GM18858 (cell line): ENCODE data around the gene ELAVL3.
"Not testable (repeated sequence)": the region's sequence is repeated elsewhere in the genome, so short reads cannot be mapped to it uniquely, and the experiment has no call there.

Source experiments
- ATAC-seq: cut with Tn5 transposase; IDR thresholded peaks from one replicate; pipeline ENCODE4 v1.9.1; 2021; ENCODE audit not compliant: unreplicated experiment

Gene ELAVL3

DNA sequence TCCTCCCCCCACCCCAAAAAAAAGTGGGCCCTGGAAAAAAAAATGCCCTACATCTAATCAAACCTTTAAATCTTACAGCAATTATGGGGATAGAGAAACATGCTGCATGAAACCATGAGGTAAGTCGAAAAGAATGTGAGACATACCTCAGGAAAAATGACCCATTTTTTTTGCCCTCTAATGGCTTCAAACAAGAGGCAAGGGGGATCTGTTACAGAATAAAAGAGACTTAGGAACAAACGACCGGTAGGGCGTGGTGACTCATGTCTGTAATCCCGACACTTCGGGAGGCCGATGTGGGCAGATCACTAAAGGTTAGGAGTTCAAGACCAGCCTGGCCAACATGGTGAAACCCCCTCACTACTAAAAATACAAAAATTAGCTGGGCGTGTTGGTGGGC is 70.2 kb downstream of the ELAVL3 start:
- no peak for ATAC-seq

DNA sequence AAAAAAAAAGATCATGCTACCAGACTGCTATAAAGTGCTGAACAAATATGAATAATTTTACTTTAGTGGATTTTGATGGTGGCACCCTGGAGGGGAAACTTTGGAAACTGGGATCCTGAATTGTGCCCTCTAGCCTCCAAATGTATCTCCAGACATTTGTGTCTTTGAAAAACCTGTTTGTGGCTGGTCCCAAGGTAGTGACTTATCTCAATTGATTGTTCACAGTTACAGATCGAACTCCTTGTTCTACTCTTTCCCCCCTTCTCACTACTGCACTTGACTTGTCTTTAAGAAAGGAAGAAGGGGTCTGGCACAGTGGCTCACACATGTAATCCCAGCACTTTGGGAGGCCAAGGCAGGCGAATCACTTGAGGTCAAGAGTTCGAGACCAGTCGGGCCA is 72.3 kb downstream of the ELAVL3 start:
- no peak for ATAC-seq

DNA sequence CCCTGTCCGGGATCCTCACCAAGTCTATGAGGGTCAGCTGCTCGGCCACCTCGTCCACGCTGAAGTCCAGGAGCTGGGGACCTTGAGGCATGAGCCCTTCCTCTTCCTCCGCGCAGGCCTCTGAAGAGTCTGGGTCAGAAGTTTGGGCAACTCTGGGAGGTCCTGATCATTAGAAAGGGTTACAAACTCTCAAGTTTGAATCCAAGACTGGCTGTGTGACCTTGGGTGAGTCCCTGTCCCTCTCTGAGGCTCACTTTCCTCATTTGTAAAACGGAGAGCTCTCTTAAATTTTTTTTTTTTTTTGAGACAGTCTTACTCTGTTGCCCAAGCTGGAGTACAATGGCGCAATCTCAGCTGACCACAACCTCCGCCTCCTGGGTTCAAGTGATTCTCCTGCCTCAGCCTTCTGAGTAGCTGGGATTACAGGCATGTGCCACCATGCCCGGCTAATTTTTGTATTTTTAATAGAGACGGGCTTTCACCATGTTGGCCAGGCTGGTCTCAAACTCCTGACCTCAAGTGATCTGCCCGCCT is 74.1 kb downstream of the ELAVL3 start:
- not testable (repeated sequence) for ATAC-seq

DNA sequence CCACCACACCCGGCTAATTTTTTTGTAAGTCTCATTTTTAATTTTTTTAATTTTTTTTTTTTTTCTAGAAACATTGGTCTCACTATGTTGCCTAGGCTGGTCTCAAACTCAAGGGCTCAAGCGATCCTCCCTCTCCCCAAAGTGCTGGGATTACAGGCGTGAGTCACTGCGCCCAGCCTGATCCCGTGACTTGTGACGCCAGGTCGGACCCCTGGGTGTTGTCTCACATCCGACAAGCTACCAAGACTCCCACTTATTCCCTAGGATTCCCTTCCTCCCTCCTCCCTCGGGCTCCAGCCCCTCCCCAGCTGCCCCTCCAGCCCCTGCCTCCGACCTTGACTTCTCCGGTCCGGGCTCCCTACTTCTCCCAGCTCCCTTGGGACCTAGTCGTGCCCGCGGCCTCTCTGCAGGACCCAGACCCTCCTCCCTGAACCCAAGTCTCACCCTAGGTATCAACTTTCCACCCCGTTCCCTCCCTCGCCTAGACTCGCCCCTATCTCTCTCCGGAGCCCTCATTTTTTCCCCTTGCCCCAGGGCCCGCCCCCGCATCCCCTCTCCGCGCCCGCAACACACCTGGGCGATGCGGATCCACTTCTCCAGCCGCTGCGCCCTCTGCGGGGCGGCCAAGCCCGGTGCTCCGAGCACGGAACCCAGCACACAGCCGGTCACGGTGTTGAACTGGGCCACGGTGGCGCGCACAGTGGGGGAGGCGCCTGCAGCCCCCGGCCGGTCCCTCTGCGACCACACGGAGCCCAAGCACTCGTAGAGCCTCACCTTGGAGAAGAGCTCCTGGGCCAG is 74.8 kb downstream of the ELAVL3 start:
- ATAC-seq: no peak

DNA sequence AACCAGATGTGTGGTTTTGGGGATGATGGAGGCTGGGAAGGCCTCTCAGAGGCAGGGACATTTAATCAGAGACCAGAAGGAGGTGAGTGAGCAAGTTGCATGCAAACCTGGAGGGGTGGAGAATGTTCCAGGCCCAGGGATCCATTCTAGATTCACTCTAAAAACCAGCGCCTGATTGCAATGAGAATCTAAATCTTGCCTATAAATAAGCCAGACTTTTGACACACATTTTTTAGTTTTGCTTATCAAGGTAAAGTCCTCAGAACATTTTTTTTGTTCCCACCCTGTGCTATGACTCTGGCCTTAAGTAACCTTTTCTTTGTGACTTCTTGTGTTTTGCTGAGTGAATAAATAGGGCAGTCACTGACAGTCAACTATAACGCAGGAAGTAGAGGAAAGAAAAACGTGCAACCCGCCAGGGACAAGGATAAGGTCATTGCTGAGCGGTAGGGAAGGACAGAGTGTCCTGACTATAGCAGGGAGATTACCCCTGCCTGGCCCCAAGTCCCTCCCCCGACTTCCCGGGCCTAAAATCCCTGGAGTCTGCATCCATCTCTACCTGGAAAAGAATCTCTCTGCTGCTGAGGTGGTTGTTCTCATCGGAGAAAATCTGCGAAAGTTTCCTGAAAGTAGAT is 76.1 kb downstream of the ELAVL3 start:
- no peak for ATAC-seq

DNA sequence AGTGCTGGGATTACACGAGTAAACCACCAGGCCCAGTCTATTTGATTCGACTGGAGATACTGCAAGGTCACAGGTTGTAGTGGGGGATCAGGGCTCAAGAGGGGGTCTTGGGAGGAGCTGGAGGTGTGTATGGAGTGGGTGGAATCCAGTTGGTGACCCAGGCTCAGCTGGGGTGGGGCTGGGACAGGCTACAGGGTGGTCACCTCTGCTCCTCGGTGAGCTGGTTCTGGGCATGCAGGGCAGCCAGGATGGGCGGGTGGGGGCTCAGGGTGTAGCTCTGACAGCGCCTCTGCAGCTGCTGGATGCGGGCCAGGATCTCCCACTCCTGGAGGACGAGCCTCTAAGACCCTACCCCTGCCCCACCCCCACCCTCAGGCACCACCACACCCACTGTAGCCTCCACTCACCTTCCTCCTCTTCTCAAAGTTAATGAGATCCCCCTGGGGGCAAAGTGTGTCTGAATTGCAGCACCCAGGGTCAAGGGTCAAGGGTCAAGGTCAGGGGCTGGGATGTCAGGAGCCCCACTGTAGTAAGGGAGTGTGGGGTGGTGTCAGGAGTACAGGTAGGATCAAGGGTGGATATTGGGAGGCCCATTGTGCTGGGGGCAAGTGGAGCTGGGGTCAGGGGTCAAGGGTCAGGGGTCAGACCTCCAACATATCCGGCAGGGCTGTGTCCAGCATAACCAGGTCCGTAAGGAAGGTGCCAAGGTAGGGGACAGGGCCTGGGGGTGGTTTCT is 78.9 kb downstream of the ELAVL3 start:
- no peak for ATAC-seq
